NCI-H2227 (cell line): ENCODE data around the gene MRPS12.
A peak's percentile ranks its signal among the peaks of the same experiment; 100 is the strongest.
"Not testable (repeated sequence)": the region's sequence is repeated elsewhere in the genome, so short reads cannot be mapped to it uniquely, and the experiment has no call there.

ENCODE experiments used
- DNase-seq: peaks from one replicate; lab custom pipeline; 2025; ENCODE audit not compliant: unreplicated experiment; lab: John Stamatoyannopoulos, UW

The MRPS12 gene

GRCh38 chr19:38930776-38931520 is at the start of gene MRPS12:
MRPS12 (plus strand) TSS chr19:38930944; CDS start chr19:38931295, 351 bp downstream.
- peak; percentile 100 for DNase-seq

GRCh38 chr19:38883286-38883685 is 47.5 kb upstream of the MRPS12 start:
- DNase-seq = no peak

- DNase-seq = not testable (repeated sequence)
These were observed 46.1 kb upstream of the MRPS12 start for GRCh38 chr19:38884691-38885090.

- DNase-seq = no peak
These were observed 41.9 kb upstream of the MRPS12 start for GRCh38 chr19:38888876-38889275.

GRCh38 chr19:38889803-38890202 is 40.9 kb upstream of the MRPS12 start:
- no peak for DNase-seq

DNA sequence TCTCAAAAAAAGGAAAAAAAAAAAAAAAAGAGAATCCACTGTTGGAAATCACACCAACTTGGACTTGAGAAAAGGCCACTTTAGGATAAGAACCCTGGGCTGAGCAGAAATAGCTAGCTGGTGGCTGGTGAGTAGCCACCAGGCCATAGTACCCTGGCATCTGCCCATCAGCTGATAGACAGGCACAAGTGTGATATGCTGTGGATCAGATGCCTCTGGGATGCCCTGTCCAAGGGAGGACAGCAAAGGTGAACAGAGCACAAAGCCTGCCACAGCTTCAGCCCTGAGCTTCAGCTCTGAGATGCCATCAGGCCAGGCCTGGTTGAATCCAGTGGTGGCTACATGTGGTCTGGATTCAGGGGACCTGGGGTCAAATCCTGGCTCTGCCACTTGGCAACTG is 40.1 kb upstream of the MRPS12 start:
- DNase-seq = no peak

- DNase-seq = no peak
These were observed 39.0 kb upstream of the MRPS12 start for GRCh38 chr19:38891771-38892170.

DNA sequence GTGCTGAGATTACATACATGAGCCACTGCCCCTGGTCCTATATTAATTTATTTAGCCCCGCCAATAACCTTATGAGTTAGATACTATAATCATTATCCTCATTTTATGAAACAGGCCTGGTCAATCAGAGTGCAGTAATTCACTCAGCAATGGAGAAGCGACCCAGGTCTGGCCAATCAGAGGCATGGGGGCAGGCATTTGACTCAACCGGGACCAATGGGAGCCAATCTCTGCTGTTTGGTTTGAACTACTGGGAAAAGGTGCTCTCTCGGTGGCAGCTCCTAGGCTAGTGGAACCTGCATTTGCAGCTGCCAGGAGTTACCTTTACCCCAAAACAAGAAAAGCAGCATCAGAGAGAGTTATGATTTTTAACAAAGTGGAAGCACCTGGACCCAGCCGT is 37.9 kb upstream of the MRPS12 start:
- DNase-seq = peak; percentile 66

DNA sequence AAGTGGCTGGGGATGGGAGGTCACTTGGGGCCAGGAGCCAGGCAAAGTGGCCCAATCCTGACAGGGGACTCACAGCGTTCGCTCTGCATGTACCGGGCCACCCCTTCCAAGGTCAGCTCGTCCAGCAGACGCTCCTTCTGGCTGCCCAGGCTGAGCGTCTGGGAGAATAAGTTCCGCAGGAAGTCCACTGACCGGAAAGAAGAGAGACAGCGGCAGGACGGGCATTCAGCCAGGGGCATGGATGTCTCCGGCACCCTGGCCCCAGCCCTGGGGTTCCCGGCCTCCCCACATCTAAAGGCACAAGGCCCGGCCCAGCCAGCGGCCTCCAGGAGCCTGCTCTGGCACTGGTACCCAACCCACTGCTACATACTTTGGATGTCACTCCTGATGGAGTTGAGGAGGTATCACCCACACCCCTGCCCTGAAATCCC is 37.4 kb upstream of the MRPS12 start:
- DNase-seq = no peak

DNA sequence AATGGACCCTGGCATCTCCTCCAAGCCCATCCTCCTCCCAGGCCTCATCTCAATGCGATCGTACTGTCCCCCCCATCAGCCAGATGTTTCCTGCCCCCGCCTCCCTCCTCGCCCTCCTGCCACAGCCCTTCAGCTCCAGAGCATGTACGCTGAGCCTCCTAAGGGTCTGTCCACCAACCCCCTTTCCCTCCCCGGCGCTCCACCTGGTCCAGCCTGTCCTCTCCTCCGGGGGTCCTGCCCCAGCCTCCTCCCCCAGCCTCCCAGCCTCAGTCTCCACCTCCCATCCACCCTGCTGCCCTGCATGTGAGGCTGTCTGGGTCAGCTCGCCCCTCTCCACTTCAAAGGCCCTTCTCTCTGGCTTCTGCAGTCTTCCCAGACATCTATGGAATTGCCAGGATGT is 35.8 kb upstream of the MRPS12 start:
- no peak for DNase-seq

GRCh38 chr19:38898788-38899446 is 31.8 kb upstream of the MRPS12 start:
- peak; percentile 80 for DNase-seq

GRCh38 chr19:38899447-38900201 is 31.1 kb upstream of the MRPS12 start, which contains the start of the genes NFKBIB and SIRT2:
NFKBIB (plus strand) TSS chr19:38899969; CDS start chr19:38900033, 64 bp downstream.
SIRT2 (minus strand) TSS chr19:38899618; CDS start chr19:38899521, 97 bp downstream.
- DNase-seq = peak; percentile 100

DNA sequence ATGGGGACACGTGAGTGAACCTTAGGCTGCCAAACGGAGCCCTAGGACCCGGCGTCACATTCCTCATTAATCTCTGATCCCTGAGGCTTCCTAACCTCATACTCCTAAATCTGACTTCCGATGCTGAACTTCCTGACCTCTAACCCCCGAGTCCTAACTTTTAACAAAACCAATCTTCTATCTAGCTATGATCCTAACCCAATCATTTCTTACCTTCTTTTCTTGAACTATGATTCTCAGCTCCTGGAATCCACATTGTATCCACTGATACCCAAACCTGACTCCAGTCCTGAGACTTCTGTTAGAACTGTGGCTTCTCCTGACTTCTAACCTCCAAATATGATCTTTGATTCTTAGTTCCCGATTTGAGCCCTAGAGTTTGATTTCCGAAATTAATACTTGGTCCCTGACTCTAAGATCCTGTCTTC is 30.5 kb upstream of the MRPS12 start:
- no peak for DNase-seq

DNA sequence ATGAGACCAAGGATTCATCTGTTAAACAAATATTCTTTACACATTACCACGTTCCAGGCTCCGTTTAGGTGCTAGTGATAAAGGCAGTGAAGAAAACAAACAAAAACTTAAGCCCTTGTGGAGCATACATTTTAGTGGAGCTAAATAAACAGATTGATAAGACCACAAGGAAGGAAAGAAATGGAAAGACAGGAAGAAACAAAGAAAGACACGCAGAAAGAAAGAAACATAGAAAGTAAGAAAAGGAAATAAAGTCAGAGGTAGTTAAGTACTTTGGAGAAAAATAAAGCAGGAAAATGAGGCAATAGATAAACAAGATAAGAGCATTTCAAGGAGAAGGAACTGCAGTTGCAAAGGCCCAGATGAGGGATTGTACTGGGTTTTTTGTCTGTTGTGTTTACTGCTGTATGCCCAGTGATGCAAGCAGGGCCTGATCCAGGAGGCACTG is 30.0 kb upstream of the MRPS12 start:
- DNase-seq = no peak

DNA sequence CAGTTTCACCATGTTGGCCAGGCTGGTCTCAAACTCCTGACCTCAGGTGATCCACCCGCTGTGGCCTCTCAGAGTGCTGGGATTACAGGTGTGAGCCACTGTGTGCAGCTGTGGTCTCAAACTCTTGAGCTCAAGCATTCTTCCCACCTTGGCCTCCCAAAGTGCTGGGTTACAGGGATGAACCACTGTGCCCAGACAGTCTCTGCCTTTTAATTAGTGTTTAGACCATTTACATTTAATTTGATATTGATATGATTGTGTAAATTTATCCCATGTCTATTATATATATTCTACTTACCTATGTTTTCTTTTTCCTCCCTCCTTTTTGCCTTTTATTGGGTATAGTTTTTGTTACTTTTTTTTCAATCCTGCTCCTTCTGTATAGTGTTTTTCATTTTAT is 29.1 kb upstream of the MRPS12 start:
- DNase-seq = no peak

DNA sequence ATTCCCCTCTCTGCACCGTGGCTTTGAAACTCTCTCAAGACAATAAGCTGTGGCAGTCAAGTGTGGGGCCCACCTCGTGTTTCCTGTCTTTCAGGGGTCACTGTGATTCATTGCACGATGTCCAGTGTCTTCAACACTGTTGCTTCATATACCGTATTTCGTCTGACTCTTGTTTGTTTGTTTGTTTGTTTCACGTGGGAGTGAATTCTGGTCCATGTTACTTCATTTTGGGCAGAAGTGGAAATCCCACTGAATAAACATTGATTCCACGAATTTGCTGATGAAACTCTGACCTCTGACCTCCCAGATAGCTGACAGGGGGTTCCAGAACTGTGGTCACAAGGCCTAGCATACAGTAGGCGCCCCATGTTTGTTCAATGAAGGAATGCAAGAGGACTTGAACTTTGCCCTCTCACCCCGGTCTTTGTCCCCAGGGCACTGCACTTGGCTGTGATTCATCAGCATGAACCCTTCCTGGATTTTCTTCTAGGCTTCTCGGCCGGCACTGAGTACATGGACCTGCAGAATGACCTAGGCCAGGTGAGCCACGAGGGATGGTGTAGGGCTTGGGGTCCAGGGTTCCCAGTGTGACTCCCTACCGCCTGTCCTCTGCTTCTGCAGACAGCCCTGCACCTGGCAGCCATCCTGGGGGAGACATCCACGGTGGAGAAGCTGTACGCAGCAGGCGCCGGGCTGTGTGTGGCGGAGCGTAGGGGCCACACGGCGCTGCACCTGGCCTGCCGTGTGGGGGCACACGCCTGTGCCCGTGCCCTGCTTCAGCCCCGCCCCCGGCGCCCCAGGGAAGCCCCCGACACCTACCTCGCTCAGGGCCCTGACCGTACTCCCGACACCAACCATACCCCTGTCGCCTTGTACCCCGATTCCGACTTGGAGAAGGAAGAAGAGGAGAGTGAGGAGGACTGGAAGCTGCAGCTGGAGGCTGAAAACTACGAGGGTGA is 25.9 kb upstream of the MRPS12 start:
- no peak for DNase-seq

GRCh38 chr19:38905620-38906019 is 25.1 kb upstream of the MRPS12 start:
- DNase-seq = no peak

DNA sequence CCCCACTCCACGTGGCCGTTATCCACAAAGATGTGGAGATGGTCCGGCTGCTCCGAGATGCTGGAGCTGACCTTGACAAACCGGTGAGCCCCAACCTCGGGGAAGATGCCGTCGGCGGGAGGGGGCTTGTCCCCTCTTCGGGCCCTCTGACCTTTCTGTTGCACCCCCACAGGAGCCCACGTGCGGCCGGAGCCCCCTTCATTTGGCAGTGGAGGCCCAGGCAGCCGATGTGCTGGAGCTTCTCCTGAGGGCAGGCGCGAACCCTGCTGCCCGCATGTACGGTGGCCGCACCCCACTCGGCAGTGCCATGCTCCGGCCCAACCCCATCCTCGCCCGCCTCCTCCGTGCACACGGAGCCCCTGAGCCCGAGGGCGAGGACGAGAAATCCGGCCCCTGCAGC is 23.5 kb upstream of the MRPS12 start:
- DNase-seq = no peak

- no peak for DNase-seq
These were observed 23.1 kb upstream of the MRPS12 start for GRCh38 chr19:38907670-38908069.

DNA sequence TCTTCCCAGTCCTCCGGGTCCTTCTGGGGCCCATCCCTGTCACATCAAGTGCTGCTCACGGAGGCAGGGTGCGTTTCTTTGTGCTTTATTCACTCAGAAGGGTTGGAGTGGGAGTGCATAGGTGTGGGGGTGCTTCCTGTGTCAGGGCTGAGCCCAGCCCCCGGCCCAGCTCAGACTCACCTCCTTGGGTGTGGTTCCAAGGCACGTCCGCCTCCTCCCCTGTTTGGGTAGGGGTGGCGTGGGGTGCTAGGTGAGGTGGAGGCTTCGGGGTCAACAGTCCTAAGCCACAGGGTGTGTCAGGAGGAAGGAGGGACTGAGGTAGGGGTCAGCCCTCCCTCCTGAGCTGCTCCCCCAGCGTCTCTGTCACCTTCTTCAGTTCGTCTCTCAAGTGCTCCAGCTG is 21.8 kb upstream of the MRPS12 start:
- DNase-seq = no peak
